Endothelial cell of umbilical vein (primary cell): ENCODE data around the gene FAM114A1. TPM values are rescaled to one million over a fixed set of nuclear protein-coding genes. Genes with fewer than 3 reads are reported as not detected.

Experiments
- BruUV-seq: library from RNA; stranded (reverse); fragments of 400-500 nt; replicated peaks from 2 replicates; lab custom pipeline; 2021; lab: Mats Ljungman, UMichigan
- CTCF ChIA-PET: fragments of 300-600, 350-600 bp; sonication (Branson Sonifier 250); formaldehyde crosslinking; loops from one replicate; lab custom pipeline; 2021; ENCODE audit warnings: antibody characterized with exemption, inconsistent platforms; lab: Charles Lee
- POLR2A ChIA-PET: fragments of 300-600, 350-600 bp; sonication (Branson Sonifier 250); formaldehyde crosslinking; loops from one replicate; lab custom pipeline; 2021; ENCODE audit warnings: antibody characterized with exemption, inconsistent platforms; lab: Charles Lee
- DNase-seq: peaks from one replicate; pipeline ENCODE4 v3.0.0-alpha.2; 2011; ENCODE audit warnings: low read depth, low spot score
- FAIRE-seq: peaks from 2 replicates; lab custom pipeline; 2011; peaks lifted over from hg19 to GRCh38; lab: Jason Lieb, UNC
- H2AFZ ChIP-seq: 2 replicates; pipeline ENCODE4 v1.6.0; 2012; ENCODE audit warnings: low read depth, low read length, control low read depth, inconsistent platforms
- H3K27ac ChIP-seq: 2 replicates; pipeline ENCODE4 v1.5.1; 2011; ENCODE audit warnings: low read depth, mild to moderate bottlenecking, control low read depth, low read length, moderate library complexity; ENCODE audit not compliant: insufficient read depth
- H3K27me3 ChIP-seq, 2 experiments: 2 replicates each; pipeline versions ENCODE4 v1.6.0 to v1.6.1; 2011; ENCODE audit warnings: low read length in 2 of 2, mixed read lengths in 1 of 2; ENCODE audit not compliant: control insufficient read depth in 2 of 2, insufficient read depth in 2 of 2
- H3K36me3 ChIP-seq, 2 experiments: 2 replicates in 1 of 2; 3 replicates in 1 of 2; pipeline ENCODE4 v1.5.1; 2011; ENCODE audit warnings: low read length in 2 of 2, mild to moderate bottlenecking in 1 of 2, moderate library complexity in 1 of 2; ENCODE audit not compliant: control insufficient read depth in 2 of 2, insufficient read depth in 2 of 2; ENCODE audit errors: extremely low read depth in 1 of 2
- H3K4me1 ChIP-seq: 3 replicates; pipeline ENCODE4 v1.5.1; 2011; ENCODE audit warnings: mild to moderate bottlenecking, low read length; ENCODE audit not compliant: control insufficient read depth, insufficient read depth; ENCODE audit errors: extremely low read depth
- H3K4me2 ChIP-seq: 2 replicates; pipeline ENCODE4 v1.6.1; 2011; ENCODE audit warnings: low read length, control low read depth, mixed read lengths; ENCODE audit not compliant: insufficient read depth
- H3K4me3 ChIP-seq, 3 experiments: fragments of 200-600 bp in 1 of 3; sonication (generic), shearing (Covaris generic) in 1 of 3; replicated peaks in 1 of 3; 2 replicates each; pipeline ENCODE4 v1.5.1; 2011 to 2016; ENCODE audit warnings: control low read depth in 3 of 3, low read length in 3 of 3, mild to moderate bottlenecking in 2 of 3, inconsistent platforms in 1 of 3, low read depth in 1 of 3, moderate library complexity in 1 of 3; ENCODE audit not compliant: insufficient read depth in 1 of 3
- H3K79me2 ChIP-seq: 2 replicates; pipeline ENCODE4 v1.6.0; 2012; ENCODE audit warnings: low read length, inconsistent platforms; ENCODE audit not compliant: control insufficient read depth, insufficient read depth
- H3K9ac ChIP-seq: replicated peaks from 2 replicates; pipeline ENCODE3; 2011; ENCODE audit warnings: low read length, control low read depth; ENCODE audit not compliant: insufficient read depth; ENCODE audit errors: extremely low read depth
- H3K9me1 ChIP-seq: replicated peaks from 3 replicates; pipeline ENCODE4 v1.6.0; 2011; ENCODE audit warnings: mild to moderate bottlenecking, low read length; ENCODE audit not compliant: control insufficient read depth, insufficient read depth; ENCODE audit errors: extremely low read depth
- H3K9me3 ChIP-seq: replicated peaks from 2 replicates; pipeline ENCODE4 v1.5.1; 2012; ENCODE audit warnings: low read length, inconsistent platforms; ENCODE audit not compliant: control insufficient read depth, insufficient read depth
- H4K20me1 ChIP-seq: replicated peaks from 2 replicates; pipeline ENCODE3; 2011; ENCODE audit warnings: mild to moderate bottlenecking, low read length; ENCODE audit not compliant: control insufficient read depth, insufficient read depth; ENCODE audit errors: extremely low read depth
- EZH2 ChIP-seq: IDR thresholded peaks from 2 replicates; pipeline ENCODE4 v1.6.1; 2012; ENCODE audit warnings: borderline replicate concordance, low read depth, mild to moderate bottlenecking, moderate library complexity, low read length, inconsistent platforms; ENCODE audit not compliant: severe bottlenecking
- FOS ChIP-seq: IDR thresholded peaks from 2 replicates; pipeline ENCODE4 v1.6.1; 2011; ENCODE audit warnings: mild to moderate bottlenecking, low read length, moderate library complexity, borderline replicate concordance; ENCODE audit not compliant: insufficient read depth
- GATA2 ChIP-seq: IDR thresholded peaks from 2 replicates; pipeline ENCODE4 v1.7.0; 2011; ENCODE audit warnings: low read depth, mild to moderate bottlenecking, moderate library complexity, mixed read lengths, low read length; ENCODE audit not compliant: insufficient read length, insufficient read depth
- JUN ChIP-seq: IDR thresholded peaks from 2 replicates; pipeline ENCODE4 v1.6.1; 2011; ENCODE audit warnings: borderline replicate concordance, low read depth; ENCODE audit not compliant: insufficient read length, insufficient read depth
- MYC ChIP-seq: IDR thresholded peaks from one replicate; pipeline ENCODE4 v1.6.1; 2011; ENCODE audit warnings: mild to moderate bottlenecking, low read depth, low read length
- POLR2A ChIP-seq: IDR thresholded peaks from 2 replicates; pipeline ENCODE4 v1.6.1; 2012; ENCODE audit warnings: low read depth, mild to moderate bottlenecking, control low read depth, low read length
- POLR2AphosphoS5 ChIP-seq: IDR thresholded peaks from 2 replicates; pipeline ENCODE4 v1.6.1; 2012; ENCODE audit warnings: low read depth, mild to moderate bottlenecking, control low read depth, low read length, moderate library complexity; ENCODE audit not compliant: insufficient read depth
- dilution Hi-C: fragments of 300-500 bp; cut with MboI; formaldehyde crosslinking; loops from one replicate; pipeline ENCODE4 v1.15.0; 2019; ENCODE audit warnings: low sequenced_read_pairs; ENCODE audit not compliant: extremely low pct_ligation_motif_present
- intact Hi-C: fragments of 100-400 bp; cut with micrococcal nuclease; formaldehyde crosslinking; loops from one replicate; pipeline ENCODE4 v1.10.0; 2022
- polyA plus RNA-seq, 4 experiments: library from polyadenylated mRNA; depleted of rRNA in 3 of 4; stranded (reverse) in 3 of 4; unstranded in 1 of 4; fragments of >200 nt; gene quantifications; 2 replicates each; pipeline versions ENCODE4 v1.2.1 to v1.2.3, GENCODE V29; 2011 to 2012; ENCODE audit warnings: missing spikeins in 1 of 4
- total RNA-seq: library from RNA; stranded (reverse); gene quantifications from 2 replicates; pipeline ENCODE4 v1.2.3, GENCODE V29; 2021
- TF ChIP-seq, protein P1 (sequence below), 2 donors: IDR thresholded peaks; 1 replicate in 1 of 2; 2 replicates in 1 of 2; pipeline ENCODE4 v1.5.1; 2011; ENCODE audit warnings: low read length in 2 of 2, mild to moderate bottlenecking in 2 of 2, moderate library complexity in 2 of 2, control low read depth in 1 of 2, inconsistent platforms in 1 of 2, low read depth in 1 of 2; ENCODE audit not compliant: insufficient read depth in 1 of 2; ENCODE audit errors: extremely low read depth in 1 of 2
- TF ChIP-seq, protein P2 (sequence below): IDR thresholded peaks from 2 replicates; pipeline ENCODE4 v1.6.1; 2011; ENCODE audit not compliant: insufficient read depth, insufficient read length

The FAM114A1 gene
- total and polyA plus RNA-seq, 2 donors (not counting 3 experiments of a cell fraction or from before 2014, with no cell fraction given), result 99.2 to 118 TPM

DNA sequence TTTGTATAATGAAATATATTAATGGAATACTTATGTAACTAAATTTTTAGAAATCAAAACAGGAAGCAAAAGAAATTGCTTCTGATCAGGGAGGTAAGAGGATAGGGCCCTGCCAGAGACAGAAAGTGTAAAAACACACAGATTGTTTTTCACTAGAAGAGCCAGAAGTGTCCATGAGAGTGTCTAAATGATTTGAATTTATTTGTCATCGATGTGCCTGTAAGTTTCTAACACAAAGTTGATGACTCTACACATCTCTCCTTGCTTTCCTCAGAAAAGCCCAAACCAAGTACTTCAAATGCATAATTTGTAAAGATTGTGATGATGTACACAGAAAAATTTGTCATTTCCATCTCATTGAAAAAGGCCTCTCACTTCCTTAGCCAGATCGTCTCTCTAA is 84.0 kb downstream of the FAM114A1 start:
- peaks cover 2 to 15% of the 10 kb centered on the region in 2 experiments for H3K27me3 ChIP-seq
- ChIA-PET POLR2A (no interaction called here), CTCF (interaction anchor here (5.0 kb wide), 1 partner anchor 184 kb away, joined by 18 read pairs; no protein-coding TSS in a partner anchor)
- no peak overlapping the region for H2AFZ ChIP-seq
- dilution Hi-C loops (no loop called here), intact Hi-C loops (no loop called here)
- no peak overlapping the region for H3K4me2 ChIP-seq
- no peak for TF ChIP-seq POLR2A
- TF ChIP-seq, protein P1, sequence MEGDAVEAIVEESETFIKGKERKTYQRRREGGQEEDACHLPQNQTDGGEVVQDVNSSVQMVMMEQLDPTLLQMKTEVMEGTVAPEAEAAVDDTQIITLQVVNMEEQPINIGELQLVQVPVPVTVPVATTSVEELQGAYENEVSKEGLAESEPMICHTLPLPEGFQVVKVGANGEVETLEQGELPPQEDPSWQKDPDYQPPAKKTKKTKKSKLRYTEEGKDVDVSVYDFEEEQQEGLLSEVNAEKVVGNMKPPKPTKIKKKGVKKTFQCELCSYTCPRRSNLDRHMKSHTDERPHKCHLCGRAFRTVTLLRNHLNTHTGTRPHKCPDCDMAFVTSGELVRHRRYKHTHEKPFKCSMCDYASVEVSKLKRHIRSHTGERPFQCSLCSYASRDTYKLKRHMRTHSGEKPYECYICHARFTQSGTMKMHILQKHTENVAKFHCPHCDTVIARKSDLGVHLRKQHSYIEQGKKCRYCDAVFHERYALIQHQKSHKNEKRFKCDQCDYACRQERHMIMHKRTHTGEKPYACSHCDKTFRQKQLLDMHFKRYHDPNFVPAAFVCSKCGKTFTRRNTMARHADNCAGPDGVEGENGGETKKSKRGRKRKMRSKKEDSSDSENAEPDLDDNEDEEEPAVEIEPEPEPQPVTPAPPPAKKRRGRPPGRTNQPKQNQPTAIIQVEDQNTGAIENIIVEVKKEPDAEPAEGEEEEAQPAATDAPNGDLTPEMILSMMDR (IDR thresholded peaks at IDR 0.05; ENCODE audit: extremely low read depth in 1 of 2, insufficient read depth in 1 of 2, low read depth in 1 of 2, low read length in 2 of 2), result no peak
- TF ChIP-seq EZH2, result no peak
- no peak for TF ChIP-seq GATA2
- TF ChIP-seq, protein P2, sequence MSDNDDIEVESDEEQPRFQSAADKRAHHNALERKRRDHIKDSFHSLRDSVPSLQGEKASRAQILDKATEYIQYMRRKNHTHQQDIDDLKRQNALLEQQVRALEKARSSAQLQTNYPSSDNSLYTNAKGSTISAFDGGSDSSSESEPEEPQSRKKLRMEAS, result no peak
- TF ChIP-seq MYC, result no peak
- no peak for TF ChIP-seq POLR2AphosphoS5
- TF ChIP-seq FOS, result no peak
- TF ChIP-seq JUN, result no peak
- no peak for DNase-seq
- H3K79me2 ChIP-seq, result no peaks in the 10 kb centered on the region
- H3K9me3 ChIP-seq, result no peaks in the 10 kb centered on the region
- BruUV-seq, result no TSS peak
- peaks cover 6% of the 10 kb centered on the region for H3K4me1 ChIP-seq
- no peak overlapping the region for H3K27ac ChIP-seq
- no peak for FAIRE-seq
- no peaks in the 10 kb centered on the region for H3K9me1 ChIP-seq
- H3K36me3 ChIP-seq, result no peaks in the 10 kb centered on the region
- H3K9ac ChIP-seq, result no peak overlapping the region
- H4K20me1 ChIP-seq, result no peaks in the 10 kb centered on the region
- no peak overlapping the region for H3K4me3 ChIP-seq
